Prostate gland (tissue), 2 donors: ENCODE measurements around the gene PGBD5.

Source experiments
- CTCF ChIP-seq, 4 experiments: fragments of 200-600 bp in 2 of 4; fragments of 450-650 bp in 2 of 4; sonication (generic) in 2 of 4; IDR thresholded peaks; 1 replicate in 3 of 4; 2 replicates in 1 of 4; pipeline ENCODE4 v1.5.1; 2016 to 2019; ENCODE audit warnings: antibody characterized with exemption in 4 of 4, mild to moderate bottlenecking in 2 of 4, moderate library complexity in 2 of 4
- POLR2A ChIP-seq: fragments of 450-650 bp; IDR thresholded peaks from one replicate; pipeline ENCODE4 v1.6.1; 2016; ENCODE audit warnings: antibody characterized with exemption, mild to moderate bottlenecking

GRCh38 chr1:230316864-230317745 lies 109.0 kb downstream of the PGBD5 start:
- TF ChIP-seq POLR2A (no peak), CTCF (IDR thresholded peaks at IDR 0.05) (no peak)
